VCaP (cell line): Measurements from ENCODE around the gene EZR.

Experiments
- H3K27ac ChIP-seq: fragments of 450-650 bp; 2 replicates; pipeline ENCODE4 v1.5.1; 2017
- CTCF ChIP-seq: fragments of 450-650 bp; conservative IDR thresholded peaks from 2 replicates; pipeline ENCODE4 v1.5.1; 2017; ENCODE audit warnings: mild to moderate bottlenecking, moderate library complexity

EZR gene

DNA sequence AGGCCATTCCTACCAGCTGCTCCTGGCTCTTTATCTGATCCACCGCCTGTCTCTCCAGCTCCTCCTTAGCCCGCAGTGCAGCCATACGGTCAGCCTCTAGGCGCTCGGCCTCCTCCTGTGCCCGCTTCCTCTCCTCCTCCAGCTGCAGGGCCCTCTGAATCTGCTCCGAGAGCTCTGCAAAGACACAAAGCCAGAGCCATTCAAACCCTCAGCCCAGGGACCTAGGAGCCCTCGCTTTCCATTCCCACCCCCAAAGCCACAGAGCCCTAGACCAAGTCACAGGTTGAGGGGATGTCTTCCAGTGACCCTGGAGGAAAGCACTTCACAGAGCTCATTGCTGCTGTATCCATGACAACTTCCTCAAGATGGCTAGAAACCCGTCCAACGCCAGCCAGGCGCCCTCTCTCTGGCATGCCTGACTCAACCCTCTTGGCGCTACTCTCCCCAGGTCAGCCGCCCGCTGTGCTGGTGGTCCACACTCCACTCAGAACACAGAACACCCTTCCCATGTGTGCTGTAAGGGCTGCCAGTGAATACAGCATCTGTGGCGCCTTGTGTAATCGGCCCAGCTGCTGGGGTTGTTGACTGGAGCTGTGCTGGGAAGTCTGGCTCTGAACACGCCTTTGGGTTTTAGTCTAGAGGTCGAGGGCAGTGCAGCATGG is 49.3 kb downstream of the EZR start:
- TF ChIP-seq CTCF: no peak
- H3K27ac ChIP-seq: no peak overlapping the region

DNA sequence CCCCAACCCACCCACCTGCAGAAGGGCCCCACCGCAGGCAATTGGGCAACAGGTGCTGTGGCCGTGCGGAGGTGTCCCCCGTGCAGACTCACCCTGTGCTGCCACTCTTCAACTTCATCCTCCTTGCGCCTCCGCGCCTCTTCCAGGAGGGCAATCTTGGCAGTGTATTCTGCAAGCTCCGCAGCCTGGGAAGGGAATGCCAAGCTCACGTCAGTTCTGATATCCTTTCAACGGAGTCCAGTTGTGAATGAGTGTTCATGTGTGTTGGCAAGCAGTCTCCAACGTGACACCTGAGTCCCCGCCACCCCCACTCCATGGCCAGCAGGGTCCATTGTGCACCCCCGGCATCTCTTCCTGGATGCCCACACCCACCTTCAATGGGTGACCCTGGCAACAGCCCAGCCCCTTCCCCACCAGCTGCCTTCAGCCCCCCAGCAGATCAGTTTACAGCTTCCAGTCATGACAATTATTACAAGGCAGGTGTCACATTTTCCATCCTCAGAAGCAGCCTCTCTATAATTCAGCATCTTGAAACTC is 49.9 kb downstream of the EZR start:
- no peak for TF ChIP-seq CTCF
- no peak overlapping the region for H3K27ac ChIP-seq

GRCh38 chr6:158768436-158768835 is 50.7 kb downstream of the EZR start:
- H3K27ac ChIP-seq: no peak overlapping the region
- no peak for TF ChIP-seq CTCF

DNA sequence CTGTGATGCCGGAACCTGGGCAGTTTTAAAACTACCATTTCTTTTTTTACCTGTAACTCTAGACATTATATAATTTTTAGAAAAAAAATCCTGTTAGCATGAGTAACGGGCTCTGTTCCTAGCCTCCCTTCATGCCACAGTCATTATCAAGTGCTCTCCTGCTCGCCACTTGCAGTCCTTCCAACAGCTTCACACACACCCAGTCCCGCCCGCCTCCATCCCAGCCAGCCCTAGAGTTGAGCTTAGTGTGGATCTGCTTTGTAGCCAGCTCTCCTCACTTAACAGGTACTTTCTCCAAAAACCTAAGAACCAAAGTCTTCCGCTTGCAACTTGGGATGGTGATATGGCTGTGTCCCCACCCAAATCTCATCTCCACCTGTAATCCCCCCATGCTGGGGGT is 51.5 kb downstream of the EZR start:
- TF ChIP-seq CTCF: no peak

DNA sequence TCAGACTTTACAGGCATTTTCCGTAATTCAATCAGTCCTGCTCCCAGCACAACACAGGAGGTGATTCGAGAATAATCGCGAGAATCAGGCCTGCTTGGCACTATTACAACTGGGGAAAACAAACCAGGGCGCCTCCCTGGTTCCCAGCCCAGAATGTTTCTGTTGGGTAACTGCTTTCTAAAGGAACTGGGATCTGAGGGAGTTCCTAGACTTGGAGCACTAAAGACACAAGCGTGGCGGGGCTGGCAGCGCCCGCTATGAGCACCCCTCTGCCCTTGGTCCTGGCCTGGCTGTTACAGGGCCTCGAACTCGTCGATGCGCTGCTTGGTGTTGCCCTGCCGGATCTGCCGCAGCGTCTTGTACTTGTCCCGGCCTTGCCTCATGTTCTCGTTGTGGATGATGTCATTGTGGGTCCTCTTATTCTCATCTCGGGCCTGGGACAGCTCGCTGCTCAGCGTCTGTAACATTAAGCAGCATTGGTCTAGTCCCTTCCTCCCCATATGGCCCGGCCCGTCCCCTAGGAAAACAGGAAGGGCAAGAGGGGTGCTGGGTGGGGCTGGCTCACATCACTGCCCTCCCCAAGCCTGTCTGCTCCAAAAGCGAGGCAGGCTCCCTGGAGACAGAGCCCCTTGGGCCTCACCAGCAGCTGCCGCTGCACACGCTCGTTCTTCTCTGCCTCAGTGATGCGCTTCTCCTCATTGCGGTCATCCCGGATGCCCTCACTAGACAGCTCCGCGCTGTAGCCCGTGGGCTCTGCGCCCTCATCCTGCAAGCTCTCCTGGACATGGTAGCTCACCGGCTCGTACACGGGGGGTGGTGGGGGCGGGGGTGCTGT is 52.3 kb downstream of the EZR start:
- TF ChIP-seq CTCF: no peak
- H3K27ac ChIP-seq: no peak overlapping the region

More for the DNA sequence above, 51.5 kb downstream of the EZR start:
- no peak overlapping the region for H3K27ac ChIP-seq

GRCh38 chr6:158765499-158766068 is 53.6 kb downstream of the EZR start:
- H3K27ac ChIP-seq: no peak overlapping the region
- TF ChIP-seq CTCF: no peak

DNA sequence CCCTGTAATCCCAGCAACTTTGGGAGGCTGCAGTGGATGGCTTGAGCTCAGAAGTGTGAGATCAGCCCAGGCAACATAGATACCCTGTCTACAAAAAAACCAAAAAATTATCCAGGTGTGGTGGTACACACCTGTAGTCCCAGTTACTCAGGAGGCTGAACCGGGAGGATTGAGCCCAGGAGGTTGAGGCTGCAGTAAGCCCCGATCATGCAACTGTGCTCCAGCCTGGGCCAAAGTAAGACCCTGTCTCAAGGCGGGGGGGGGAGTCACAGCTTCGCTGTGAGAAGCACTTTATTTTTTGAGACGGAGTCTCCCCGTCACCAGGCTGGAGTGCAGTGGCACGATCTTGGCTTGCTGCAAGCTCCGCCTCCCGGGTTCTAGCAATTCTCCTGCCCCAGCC is 54.2 kb downstream of the EZR start:
- TF ChIP-seq CTCF: no peak
- no peak overlapping the region for H3K27ac ChIP-seq
